ENCODE results near the gene ZNF629.

Gene ZNF629

DNA sequence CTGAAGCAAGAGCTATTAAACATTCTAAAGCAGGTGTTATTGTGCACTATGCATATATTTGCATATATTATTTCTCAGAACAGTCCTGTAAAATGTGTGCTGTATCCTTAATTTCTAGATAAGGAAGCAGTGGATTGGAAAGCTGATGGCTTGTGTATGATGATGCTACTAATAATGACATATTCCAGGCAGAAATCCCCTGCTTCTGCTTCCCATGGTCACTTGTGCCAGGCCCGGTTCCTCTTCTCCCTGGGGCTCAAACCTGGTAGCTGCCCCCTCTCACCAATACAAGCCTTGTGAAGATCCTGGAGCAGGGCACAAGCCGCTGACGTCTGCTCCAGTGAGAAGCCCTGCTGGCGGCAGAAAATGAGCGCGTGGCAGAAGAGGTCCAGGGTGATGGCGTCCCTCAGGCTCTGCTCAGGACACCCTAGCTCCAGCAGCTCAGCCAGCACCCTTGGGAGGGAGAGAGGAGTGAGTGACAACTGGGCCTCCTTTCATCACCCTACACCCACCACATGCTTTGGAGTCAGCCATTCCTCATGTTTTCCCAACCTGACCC is 26.9 kb downstream of the ZNF629 start:
- H3K4me3 ChIP-seq (ENCODE audit: low read depth, low read length): no peak overlapping the region
- TF ChIP-seq, protein P1, sequence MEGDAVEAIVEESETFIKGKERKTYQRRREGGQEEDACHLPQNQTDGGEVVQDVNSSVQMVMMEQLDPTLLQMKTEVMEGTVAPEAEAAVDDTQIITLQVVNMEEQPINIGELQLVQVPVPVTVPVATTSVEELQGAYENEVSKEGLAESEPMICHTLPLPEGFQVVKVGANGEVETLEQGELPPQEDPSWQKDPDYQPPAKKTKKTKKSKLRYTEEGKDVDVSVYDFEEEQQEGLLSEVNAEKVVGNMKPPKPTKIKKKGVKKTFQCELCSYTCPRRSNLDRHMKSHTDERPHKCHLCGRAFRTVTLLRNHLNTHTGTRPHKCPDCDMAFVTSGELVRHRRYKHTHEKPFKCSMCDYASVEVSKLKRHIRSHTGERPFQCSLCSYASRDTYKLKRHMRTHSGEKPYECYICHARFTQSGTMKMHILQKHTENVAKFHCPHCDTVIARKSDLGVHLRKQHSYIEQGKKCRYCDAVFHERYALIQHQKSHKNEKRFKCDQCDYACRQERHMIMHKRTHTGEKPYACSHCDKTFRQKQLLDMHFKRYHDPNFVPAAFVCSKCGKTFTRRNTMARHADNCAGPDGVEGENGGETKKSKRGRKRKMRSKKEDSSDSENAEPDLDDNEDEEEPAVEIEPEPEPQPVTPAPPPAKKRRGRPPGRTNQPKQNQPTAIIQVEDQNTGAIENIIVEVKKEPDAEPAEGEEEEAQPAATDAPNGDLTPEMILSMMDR (IDR thresholded peaks at IDR 0.05; ENCODE audit: borderline replicate concordance, insufficient read depth, low read depth, low read length): no peak

DNA sequence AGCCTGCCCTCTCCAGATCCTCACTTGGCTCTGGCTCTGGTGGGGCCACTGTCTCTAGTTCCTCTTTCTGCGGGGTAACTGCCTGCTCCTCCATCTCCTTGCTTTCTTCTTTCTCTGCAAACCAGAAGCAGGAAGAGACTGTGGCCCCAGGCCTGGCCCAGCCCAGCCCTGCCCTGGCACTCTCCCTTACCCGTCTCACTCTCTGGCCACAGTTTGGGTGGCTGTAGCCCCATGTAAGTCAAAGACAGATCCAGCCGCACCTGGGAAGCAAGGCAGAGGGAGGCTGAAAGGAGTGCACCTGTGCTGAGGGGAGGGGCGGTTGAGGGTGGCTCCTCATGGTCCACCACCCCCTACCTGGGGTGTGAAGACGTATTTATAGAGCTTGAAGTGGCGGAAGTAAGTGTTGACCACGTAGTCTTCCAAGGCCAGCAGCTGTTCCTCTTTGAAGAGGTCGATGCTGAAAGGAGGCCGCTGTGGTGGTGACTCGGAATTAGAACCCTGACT is 28.0 kb downstream of the ZNF629 start:
- H3K4me3 ChIP-seq (ENCODE audit: low read depth, low read length): no peak overlapping the region
- TF ChIP-seq, protein P1 (IDR thresholded peaks at IDR 0.05; ENCODE audit: borderline replicate concordance, insufficient read depth, low read depth, low read length): no peak

DNA sequence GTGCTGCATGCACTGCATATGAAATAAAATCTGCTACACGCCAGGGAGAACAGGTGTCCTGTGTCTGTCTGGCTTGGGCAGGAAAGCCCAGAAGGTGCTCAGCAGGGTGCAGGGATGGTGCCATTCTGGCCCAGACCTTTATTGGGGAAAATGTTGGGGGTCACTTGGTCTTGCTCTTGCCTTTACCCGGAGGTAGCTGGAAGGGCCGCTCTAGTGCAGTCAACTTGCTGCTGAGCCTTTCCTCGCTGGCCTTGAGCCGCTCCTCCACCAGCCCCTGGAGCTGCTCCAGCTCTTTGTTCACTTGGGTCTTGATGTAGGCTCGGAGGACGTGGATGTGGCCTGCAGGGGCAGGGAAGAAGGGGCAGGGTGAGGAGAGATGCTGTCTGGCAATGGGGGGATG is 29.7 kb downstream of the ZNF629 start:
- no peak overlapping the region for H3K4me3 ChIP-seq (ENCODE audit: low read depth, low read length)
- TF ChIP-seq, protein P1 (IDR thresholded peaks at IDR 0.05; ENCODE audit: borderline replicate concordance, insufficient read depth, low read depth, low read length): no peak

DNA sequence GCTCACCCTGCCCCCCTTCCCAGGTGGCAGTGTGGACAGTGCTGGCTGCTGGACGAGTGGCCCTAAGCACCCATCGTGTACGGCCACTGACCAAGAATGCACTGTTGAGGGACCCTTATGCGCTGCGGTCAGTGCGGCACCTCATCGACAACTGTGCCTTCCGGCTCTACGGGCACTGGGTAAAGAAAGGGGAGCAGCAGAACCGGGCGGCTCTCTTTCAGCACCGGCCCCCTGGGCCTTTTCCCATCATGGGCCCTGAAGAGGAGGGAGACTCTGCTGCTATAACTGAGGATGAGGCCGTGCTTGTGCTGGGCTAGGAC is 30.3 kb downstream of the ZNF629 start:
- H3K4me3 ChIP-seq (ENCODE audit: low read depth, low read length): no peak overlapping the region
- TF ChIP-seq, protein P1 (IDR thresholded peaks at IDR 0.05; ENCODE audit: borderline replicate concordance, insufficient read depth, low read depth, low read length): no peak

DNA sequence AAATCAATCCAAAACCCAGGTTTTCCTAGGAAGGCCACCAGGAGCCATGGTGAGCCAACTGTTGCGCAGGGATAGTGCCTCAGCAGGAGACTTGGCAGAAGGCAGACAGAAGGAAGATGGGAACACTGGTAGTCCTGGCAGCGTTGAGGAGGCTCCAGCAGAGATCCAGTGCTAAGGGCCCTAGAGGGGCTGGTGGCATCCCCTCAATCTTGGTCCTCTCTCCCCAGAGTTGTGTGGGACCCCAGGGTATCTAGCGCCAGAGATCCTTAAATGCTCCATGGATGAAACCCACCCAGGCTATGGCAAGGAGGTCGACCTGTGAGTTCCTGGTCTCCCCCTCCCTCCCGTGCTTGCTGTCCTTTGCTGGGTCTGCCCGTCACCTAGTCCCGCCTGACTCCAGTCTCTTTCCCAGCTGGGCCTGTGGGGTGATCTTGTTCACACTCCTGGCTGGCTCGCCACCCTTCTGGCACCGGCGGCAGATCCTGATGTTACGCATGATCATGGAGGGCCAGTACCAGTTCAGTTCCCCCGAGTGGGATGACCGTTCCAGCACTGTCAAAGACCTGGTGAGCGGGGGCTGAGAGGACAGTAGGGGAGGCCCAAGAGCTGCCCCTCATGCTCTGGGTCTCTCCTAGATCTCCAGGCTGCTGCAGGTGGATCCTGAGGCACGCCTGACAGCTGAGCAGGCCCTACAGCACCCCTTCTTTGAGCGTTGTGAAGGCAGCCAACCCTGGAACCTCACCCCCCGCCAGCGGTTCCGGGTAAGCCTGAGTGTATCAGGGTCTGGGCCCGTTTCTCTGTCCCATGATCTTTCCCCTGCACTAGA is 30.8 kb downstream of the ZNF629 start:
- TF ChIP-seq, protein P1 (IDR thresholded peaks at IDR 0.05; ENCODE audit: borderline replicate concordance, insufficient read depth, low read depth, low read length): no peak
- no peak overlapping the region for H3K4me3 ChIP-seq (ENCODE audit: low read depth, low read length)

DNA sequence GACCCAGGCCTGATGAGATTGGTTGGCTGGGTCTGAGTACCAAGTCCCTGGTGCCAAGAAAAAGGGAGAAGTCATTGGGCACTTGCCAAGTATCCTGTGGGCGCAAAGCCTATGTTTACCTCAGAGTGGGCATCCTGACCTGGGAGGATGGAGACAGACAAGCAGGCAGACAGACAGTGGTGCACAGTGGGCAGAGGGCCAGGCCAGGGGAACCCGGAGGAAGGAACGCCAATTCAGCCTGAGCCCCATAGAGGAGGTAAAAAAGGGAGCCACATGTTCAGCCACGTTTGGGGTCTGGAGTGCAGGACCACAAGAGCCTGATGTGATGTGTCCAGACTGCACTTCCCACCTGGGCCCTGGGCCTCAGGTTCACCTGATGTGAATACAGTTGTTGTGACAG is 33.4 kb downstream of the ZNF629 start:
- TF ChIP-seq, protein P1 (IDR thresholded peaks at IDR 0.05; ENCODE audit: borderline replicate concordance, insufficient read depth, low read depth, low read length): no peak
- H3K4me3 ChIP-seq (ENCODE audit: low read depth, low read length): no peak overlapping the region

Data from GM12875 (cell line).